Measurements from ENCODE around the gene HS6ST2. TPM values are rescaled to one million over a fixed set of nuclear protein-coding genes. Genes with fewer than 3 reads are reported as not detected.

HS6ST2 gene
- total RNA-seq, 3 donors from 2014 or later = 0.32 to 1.3 (median 1.2) TPM

GRCh38 chrX:132861076-132861475 is 97.4 kb downstream of the HS6ST2 start:
- no peaks in the 10 kb centered on the region for H3K9me3 ChIP-seq
- H3K4me3 ChIP-seq = no peak overlapping the region
- H3K4me1 ChIP-seq = no peaks in the 10 kb centered on the region
- TF ChIP-seq POLR2A (IDR thresholded peaks at IDR 0.05) (no peak), CTCF (IDR thresholded peaks at IDR 0.05) (no peak), POLR2AphosphoS5 (IDR thresholded peaks at IDR 0.05) (no peak)
- H3K36me3 ChIP-seq = no peaks in the 10 kb centered on the region
- intact Hi-C loops (cut with DNase I; ENCODE audit: low total_unique reads) = no loop called here
- DNase-seq (ENCODE audit: low spot score in 2 of 2) = no peak
- no peak overlapping the region for H3K27ac ChIP-seq
- peaks cover 0 to 7% of the 10 kb centered on the region in 2 donors for H3K27me3 ChIP-seq

GRCh38 chrX:132860200-132860599 is 98.2 kb downstream of the HS6ST2 start:
- Histone ChIP-seq H3K36me3 (no peaks in the 10 kb centered on the region), H3K4me1 (no peaks in the 10 kb centered on the region), H3K27ac (no peak overlapping the region), H3K27me3 (peaks cover 0 to 12% of the 10 kb centered on the region in 2 donors), H3K4me3 (no peak overlapping the region), H3K9me3 (no peaks in the 10 kb centered on the region)
- intact Hi-C loops (cut with DNase I; ENCODE audit: low total_unique reads) = no loop called here
- TF ChIP-seq POLR2A (IDR thresholded peaks at IDR 0.05) (no peak), CTCF (IDR thresholded peaks at IDR 0.05) (no peak), POLR2AphosphoS5 (IDR thresholded peaks at IDR 0.05) (no peak)
- no peak for DNase-seq (ENCODE audit: low spot score in 2 of 2)

- TF ChIP-seq POLR2AphosphoS5 (IDR thresholded peaks at IDR 0.05) (no peak), CTCF (IDR thresholded peaks at IDR 0.05) (no peak), POLR2A (IDR thresholded peaks at IDR 0.05) (no peak)
- no peaks in the 10 kb centered on the region for H3K36me3 ChIP-seq
- no peaks in the 10 kb centered on the region for H3K9me3 ChIP-seq
- intact Hi-C loops (cut with DNase I; ENCODE audit: low total_unique reads) = no loop called here
- no peak overlapping the region for H3K4me3 ChIP-seq
- no peak overlapping the region for H3K27ac ChIP-seq
- peaks cover 0 to 28% of the 10 kb centered on the region in 2 donors for H3K27me3 ChIP-seq
- no peak for DNase-seq (ENCODE audit: low spot score in 2 of 2)
- H3K4me1 ChIP-seq = no peaks in the 10 kb centered on the region
These were observed 100.4 kb downstream of the HS6ST2 start for GRCh38 chrX:132858018-132858417.

GRCh38 chrX:132855780-132856341 is 102.6 kb downstream of the HS6ST2 start:
- intact Hi-C loops (cut with DNase I; ENCODE audit: low total_unique reads) = no loop called here
- Histone ChIP-seq H3K27ac (no peak overlapping the region), H3K36me3 (no peaks in the 10 kb centered on the region), H3K4me3 (no peak overlapping the region), H3K4me1 (no peaks in the 10 kb centered on the region), H3K9me3 (no peaks in the 10 kb centered on the region), H3K27me3 (peaks cover 0 to 38% of the 10 kb centered on the region in 2 donors)
- no peak for TF ChIP-seq CTCF (IDR thresholded peaks at IDR 0.05)
- no peak for DNase-seq (ENCODE audit: low spot score in 2 of 2)

GRCh38 chrX:132853040-132853439 is 105.4 kb downstream of the HS6ST2 start:
- peaks cover 0 to 37% of the 10 kb centered on the region in 2 donors for H3K27me3 ChIP-seq
- H3K36me3 ChIP-seq = no peaks in the 10 kb centered on the region
- H3K4me1 ChIP-seq = no peaks in the 10 kb centered on the region
- TF ChIP-seq CTCF (IDR thresholded peaks at IDR 0.05) (no peak), POLR2AphosphoS5 (IDR thresholded peaks at IDR 0.05) (no peak), POLR2A (IDR thresholded peaks at IDR 0.05) (no peak)
- H3K27ac ChIP-seq = no peak overlapping the region
- H3K4me3 ChIP-seq = no peak overlapping the region
- no peak for DNase-seq (ENCODE audit: low spot score in 2 of 2)
- H3K9me3 ChIP-seq = no peaks in the 10 kb centered on the region
- intact Hi-C loops (cut with DNase I; ENCODE audit: low total_unique reads) = no loop called here
